PFSK-1 (cell line): ENCODE measurements around the gene ZNF609.

Source experiments
- FOXP2 ChIP-seq: optimal IDR thresholded peaks from 2 replicates; pipeline ENCODE3; 2011; ENCODE audit warnings: borderline replicate concordance, control low read depth, inconsistent platforms; ENCODE audit not compliant: insufficient read depth; ENCODE audit errors: extremely low read length, extremely low read depth
- POLR2AphosphoS5 ChIP-seq: IDR thresholded peaks from 2 replicates; pipeline ENCODE4 v1.6.1; 2012; ENCODE audit warnings: low read depth, mild to moderate bottlenecking, control low read depth, low read length, moderate library complexity
- SIN3A ChIP-seq: IDR thresholded peaks from 2 replicates; pipeline ENCODE4 v1.6.1; 2012; ENCODE audit warnings: mild to moderate bottlenecking, low read length, moderate library complexity, borderline replicate concordance; ENCODE audit not compliant: insufficient read depth
- TAF1 ChIP-seq: IDR thresholded peaks from 2 replicates; pipeline ENCODE4 v1.6.1; 2012; ENCODE audit warnings: low read length, control low read depth, borderline replicate concordance; ENCODE audit not compliant: insufficient read depth
- TF ChIP-seq, protein P1 (sequence below), 2 experiments: IDR thresholded peaks; 2 replicates each; pipeline versions ENCODE4 v1.6.1 to v1.8.0; 2011 to 2012; ENCODE audit warnings: low read depth in 2 of 2, low read length in 2 of 2, control low read depth in 1 of 2, inconsistent platforms in 1 of 2, mild to moderate bottlenecking in 1 of 2, moderate library complexity in 1 of 2; ENCODE audit not compliant: insufficient read depth in 1 of 2

ZNF609 gene

GRCh38 chr15:64447536-64448315 is 12.7 kb upstream of the ZNF609 start:
- TF ChIP-seq SIN3A (no peak), TAF1 (no peak), FOXP2 (no peak), POLR2AphosphoS5 (no peak)
- TF ChIP-seq, protein P1, sequence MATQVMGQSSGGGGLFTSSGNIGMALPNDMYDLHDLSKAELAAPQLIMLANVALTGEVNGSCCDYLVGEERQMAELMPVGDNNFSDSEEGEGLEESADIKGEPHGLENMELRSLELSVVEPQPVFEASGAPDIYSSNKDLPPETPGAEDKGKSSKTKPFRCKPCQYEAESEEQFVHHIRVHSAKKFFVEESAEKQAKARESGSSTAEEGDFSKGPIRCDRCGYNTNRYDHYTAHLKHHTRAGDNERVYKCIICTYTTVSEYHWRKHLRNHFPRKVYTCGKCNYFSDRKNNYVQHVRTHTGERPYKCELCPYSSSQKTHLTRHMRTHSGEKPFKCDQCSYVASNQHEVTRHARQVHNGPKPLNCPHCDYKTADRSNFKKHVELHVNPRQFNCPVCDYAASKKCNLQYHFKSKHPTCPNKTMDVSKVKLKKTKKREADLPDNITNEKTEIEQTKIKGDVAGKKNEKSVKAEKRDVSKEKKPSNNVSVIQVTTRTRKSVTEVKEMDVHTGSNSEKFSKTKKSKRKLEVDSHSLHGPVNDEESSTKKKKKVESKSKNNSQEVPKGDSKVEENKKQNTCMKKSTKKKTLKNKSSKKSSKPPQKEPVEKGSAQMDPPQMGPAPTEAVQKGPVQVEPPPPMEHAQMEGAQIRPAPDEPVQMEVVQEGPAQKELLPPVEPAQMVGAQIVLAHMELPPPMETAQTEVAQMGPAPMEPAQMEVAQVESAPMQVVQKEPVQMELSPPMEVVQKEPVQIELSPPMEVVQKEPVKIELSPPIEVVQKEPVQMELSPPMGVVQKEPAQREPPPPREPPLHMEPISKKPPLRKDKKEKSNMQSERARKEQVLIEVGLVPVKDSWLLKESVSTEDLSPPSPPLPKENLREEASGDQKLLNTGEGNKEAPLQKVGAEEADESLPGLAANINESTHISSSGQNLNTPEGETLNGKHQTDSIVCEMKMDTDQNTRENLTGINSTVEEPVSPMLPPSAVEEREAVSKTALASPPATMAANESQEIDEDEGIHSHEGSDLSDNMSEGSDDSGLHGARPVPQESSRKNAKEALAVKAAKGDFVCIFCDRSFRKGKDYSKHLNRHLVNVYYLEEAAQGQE (IDR thresholded peaks at IDR 0.05; ENCODE audit: insufficient read depth in 1 of 2, low read depth in 2 of 2, low read length in 2 of 2), result no peak

DNA sequence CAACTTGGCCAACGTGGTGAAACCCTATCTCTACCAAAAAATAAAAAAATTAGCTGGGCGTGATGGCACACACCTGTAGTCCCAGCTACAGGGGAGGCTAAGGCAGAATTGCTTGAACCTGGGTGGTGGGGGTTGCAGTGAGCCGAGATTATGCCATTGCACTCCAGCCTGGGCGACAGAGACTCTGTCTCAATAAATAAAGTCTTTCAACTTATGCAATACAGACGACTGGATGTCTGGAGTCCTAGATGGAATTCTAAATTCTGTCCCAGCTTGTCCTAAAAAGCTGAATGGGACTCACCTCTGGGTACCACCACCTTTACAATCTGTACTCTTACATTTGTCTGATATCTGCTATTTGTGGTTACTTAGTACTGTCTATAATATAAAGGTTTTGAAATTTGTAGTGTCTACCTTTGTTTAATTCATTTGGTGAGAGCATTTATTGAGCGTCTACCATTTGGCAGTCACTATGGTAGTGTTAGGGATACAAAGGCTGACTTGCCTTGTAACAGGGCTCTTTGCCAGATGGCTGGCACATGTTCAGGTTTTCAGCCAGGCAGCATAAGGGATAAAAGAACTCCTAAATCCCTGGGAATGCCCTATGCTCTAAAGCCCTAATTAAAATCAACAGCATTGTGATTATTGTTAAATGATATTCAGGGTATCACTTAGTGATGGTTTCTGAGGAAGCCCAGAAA is 7.2 kb upstream of the ZNF609 start:
- TF ChIP-seq, protein P1 (IDR thresholded peaks at IDR 0.05; ENCODE audit: insufficient read depth in 1 of 2, low read depth in 2 of 2, low read length in 2 of 2), result no peak
- TF ChIP-seq POLR2AphosphoS5, result no peak
- no peak for TF ChIP-seq SIN3A
- no peak for TF ChIP-seq FOXP2
- no peak for TF ChIP-seq TAF1

- TF ChIP-seq POLR2AphosphoS5 (no peak), TAF1 (no peak), SIN3A (no peak), FOXP2 (no peak)
- TF ChIP-seq, protein P1 (IDR thresholded peaks at IDR 0.05; ENCODE audit: insufficient read depth in 1 of 2, low read depth in 2 of 2, low read length in 2 of 2), result no peak
Observed at GRCh38 chr15:64453689-64454037, 6.7 kb upstream of the ZNF609 start.

DNA sequence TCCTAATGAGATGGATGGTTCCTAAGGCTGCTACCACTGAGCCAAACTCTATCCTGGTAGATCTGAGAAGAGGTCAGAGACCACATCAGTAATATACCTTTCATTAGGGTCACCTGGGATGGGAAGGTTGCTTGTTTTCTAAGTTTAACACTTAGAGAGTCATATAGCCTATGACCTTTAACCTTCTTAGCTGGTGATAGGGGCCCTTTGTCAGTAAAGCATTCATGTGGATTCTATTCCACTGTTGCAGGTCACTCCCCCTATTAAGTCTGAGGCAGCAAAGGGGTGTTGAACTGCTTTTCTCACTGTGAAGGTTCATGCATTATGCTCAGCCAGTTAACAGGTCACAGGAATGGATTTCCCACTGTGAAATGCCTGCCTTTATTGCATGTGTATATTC is 6.1 kb upstream of the ZNF609 start:
- no peak for TF ChIP-seq FOXP2
- TF ChIP-seq POLR2AphosphoS5, result no peak
- no peak for TF ChIP-seq TAF1
- TF ChIP-seq, protein P1 (IDR thresholded peaks at IDR 0.05; ENCODE audit: insufficient read depth in 1 of 2, low read depth in 2 of 2, low read length in 2 of 2), result no peak
- TF ChIP-seq SIN3A, result no peak
